Astrocyte (in vitro differentiated cells and primary cell): ENCODE results near the gene CCSER1.

ENCODE experiments used
- CTCF ChIP-seq: IDR thresholded peaks from 2 replicates; pipeline ENCODE4 v1.5.1; 2011; ENCODE audit warnings: low read depth, mild to moderate bottlenecking, inconsistent platforms, low read length, moderate library complexity; ENCODE audit not compliant: insufficient read depth
- EZH2 ChIP-seq: IDR thresholded peaks from 2 replicates; pipeline ENCODE4 v1.6.1; 2012; ENCODE audit warnings: mild to moderate bottlenecking, low read length, inconsistent platforms; ENCODE audit not compliant: insufficient read depth

DNA sequence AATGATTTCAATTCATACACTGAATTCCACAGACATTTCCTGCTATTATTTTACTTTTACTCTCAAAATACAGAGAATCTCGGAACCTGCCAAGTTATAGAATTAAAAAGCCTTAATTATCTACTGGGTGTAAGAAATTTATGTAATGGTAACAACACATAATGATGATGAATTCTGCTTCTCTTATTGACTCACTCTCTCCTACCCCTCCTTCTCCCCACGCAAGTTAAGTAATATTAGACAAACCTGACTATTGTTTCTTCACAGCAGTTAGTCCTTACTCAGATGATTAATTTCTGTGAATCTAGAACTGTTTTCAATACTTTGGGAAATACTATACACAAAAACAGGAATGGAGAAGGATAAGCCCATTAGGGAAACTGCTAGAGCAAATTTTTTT, 762.0 kb downstream of the CCSER1 start:
- TF ChIP-seq CTCF = no peak
- TF ChIP-seq EZH2 = no peak
